Stomach smooth muscle (tissue), 2 donors: ENCODE data around the gene TMEM248.
A peak's percentile ranks its signal among the peaks of the same experiment; 100 is the strongest.
"Not testable (repeated sequence)": the region's sequence is repeated elsewhere in the genome, so short reads cannot be mapped to it uniquely, and the experiment has no call there.

ENCODE experiments used
- H3K27ac ChIP-seq: one replicate; pipeline ENCODE4 v1.7.0; 2013; ENCODE audit warnings: mild to moderate bottlenecking, low read length, inconsistent platforms
- H3K27me3 ChIP-seq, 2 donors: one replicate each; pipeline ENCODE4 v1.7.0; 2013; ENCODE audit warnings: low read length in 2 of 2; ENCODE audit not compliant: insufficient read depth in 2 of 2, control insufficient read depth in 1 of 2
- H3K36me3 ChIP-seq, 2 donors: one replicate each; pipeline ENCODE4 v1.7.0; 2013; ENCODE audit warnings: low read length in 2 of 2; ENCODE audit not compliant: control insufficient read depth in 2 of 2, insufficient read depth in 2 of 2
- H3K4me1 ChIP-seq: one replicate; pipeline ENCODE4 v1.7.0; 2013; ENCODE audit warnings: low read length; ENCODE audit not compliant: control insufficient read depth, insufficient read depth
- H3K4me3 ChIP-seq, 2 donors: one replicate each; pipeline ENCODE4 v1.7.0; 2013; ENCODE audit warnings: low read length in 2 of 2
- H3K9ac ChIP-seq, 2 donors: one replicate each; pipeline ENCODE4 v1.7.0; 2013; ENCODE audit warnings: low read length in 2 of 2, mild to moderate bottlenecking in 1 of 2
- H3K9me3 ChIP-seq, 2 donors: one replicate each; pipeline ENCODE4 v1.7.0; 2013; ENCODE audit warnings: low read length in 2 of 2; ENCODE audit not compliant: control insufficient read depth in 2 of 2
- donor health status: healthy.
- donor health status: Pancreatic carcinoma.

The TMEM248 gene, protein sequence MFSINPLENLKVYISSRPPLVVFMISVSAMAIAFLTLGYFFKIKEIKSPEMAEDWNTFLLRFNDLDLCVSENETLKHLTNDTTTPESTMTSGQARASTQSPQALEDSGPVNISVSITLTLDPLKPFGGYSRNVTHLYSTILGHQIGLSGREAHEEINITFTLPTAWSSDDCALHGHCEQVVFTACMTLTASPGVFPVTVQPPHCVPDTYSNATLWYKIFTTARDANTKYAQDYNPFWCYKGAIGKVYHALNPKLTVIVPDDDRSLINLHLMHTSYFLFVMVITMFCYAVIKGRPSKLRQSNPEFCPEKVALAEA

DNA sequence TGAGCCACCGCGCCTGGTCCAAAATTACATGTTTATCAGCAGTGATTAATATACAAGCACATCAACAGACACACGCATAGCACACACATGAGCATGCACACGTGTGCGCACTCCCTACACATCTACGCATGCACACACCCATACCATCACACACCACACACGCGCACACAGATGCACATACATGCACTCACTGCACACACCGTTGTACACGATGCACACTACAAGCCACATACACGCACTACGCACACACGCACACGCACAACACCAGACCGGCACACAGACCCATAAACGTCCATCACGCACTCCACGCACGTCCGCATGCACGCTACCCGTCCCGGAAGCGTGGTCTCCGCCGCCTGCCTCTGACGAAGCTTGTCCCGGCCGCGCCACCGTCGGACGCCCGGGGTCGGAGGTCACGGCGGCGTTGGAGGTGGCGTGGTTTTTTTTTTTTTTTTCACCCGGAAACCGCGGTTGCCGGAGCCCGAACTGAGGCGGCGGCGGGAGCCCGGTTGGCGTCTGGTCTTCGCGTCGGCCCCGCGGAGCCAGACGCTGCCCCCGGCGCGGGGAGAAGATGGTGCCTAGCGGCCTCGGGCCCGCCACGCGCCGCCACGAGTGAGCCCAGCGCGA, at the start of gene TMEM248:
TSS of gene TMEM248 (plus strand) at position 457 of the 627 bp plus-strand sequence. CDS start 20,641 bp downstream, outside the sequence.
- Histone ChIP-seq H3K36me3 (no peaks in the 10 kb centered on the region), H3K9ac (peak within 1 kb of the TSS; percentile 89 to 92), H3K27ac (peak within 1 kb of the TSS; percentile 60), H3K9me3 (no peaks in the 10 kb centered on the region), H3K4me3 (peak within 1 kb of the TSS; percentile 100), H3K27me3 (no peaks in the 10 kb centered on the region), H3K4me1 (peaks cover 29% of the 10 kb centered on the region)

- H3K27me3 ChIP-seq: no peaks in the 10 kb centered on the region
- no peaks in the 10 kb centered on the region for H3K4me1 ChIP-seq
- no peak overlapping the region for H3K9ac ChIP-seq
- H3K9me3 ChIP-seq: no peaks in the 10 kb centered on the region
- no peak overlapping the region for H3K4me3 ChIP-seq
- peaks cover 0 to 5% of the 10 kb centered on the region in 2 donors for H3K36me3 ChIP-seq
- no peak overlapping the region for H3K27ac ChIP-seq
Observed at GRCh38 chr7:66873476-66873875, 47.5 kb upstream of the TMEM248 start.

- Histone ChIP-seq H3K9me3 (no peaks in the 10 kb centered on the region), H3K27ac (no peak overlapping the region), H3K36me3 (peaks cover 0 to 3% of the 10 kb centered on the region in 2 donors), H3K27me3 (no peaks in the 10 kb centered on the region), H3K9ac (no peak overlapping the region), H3K4me1 (no peaks in the 10 kb centered on the region), H3K4me3 (no peak overlapping the region)
Observed at GRCh38 chr7:66877577-66878300, 43.3 kb upstream of the TMEM248 start.

GRCh38 chr7:66878301-66878685, 42.7 kb upstream of the TMEM248 start:
- not testable (repeated sequence) for H3K9me3 ChIP-seq, H3K4me3 ChIP-seq, H3K9ac ChIP-seq, H3K4me1 ChIP-seq, H3K36me3 ChIP-seq, H3K27me3 ChIP-seq, H3K27ac ChIP-seq

GRCh38 chr7:66880053-66880452, 41.0 kb upstream of the TMEM248 start:
- Histone ChIP-seq H3K27ac (no peak overlapping the region), H3K9me3 (no peaks in the 10 kb centered on the region), H3K36me3 (peaks cover 2 to 3% of the 10 kb centered on the region in 2 donors), H3K9ac (no peak overlapping the region), H3K4me1 (no peaks in the 10 kb centered on the region), H3K27me3 (no peaks in the 10 kb centered on the region), H3K4me3 (no peak overlapping the region)

- H3K9ac ChIP-seq, H3K27me3 ChIP-seq, H3K36me3 ChIP-seq, H3K4me3 ChIP-seq, H3K4me1 ChIP-seq, H3K27ac ChIP-seq, H3K9me3 ChIP-seq: not testable (repeated sequence)
Observed at GRCh38 chr7:66880577-66880976, 40.4 kb upstream of the TMEM248 start.

DNA sequence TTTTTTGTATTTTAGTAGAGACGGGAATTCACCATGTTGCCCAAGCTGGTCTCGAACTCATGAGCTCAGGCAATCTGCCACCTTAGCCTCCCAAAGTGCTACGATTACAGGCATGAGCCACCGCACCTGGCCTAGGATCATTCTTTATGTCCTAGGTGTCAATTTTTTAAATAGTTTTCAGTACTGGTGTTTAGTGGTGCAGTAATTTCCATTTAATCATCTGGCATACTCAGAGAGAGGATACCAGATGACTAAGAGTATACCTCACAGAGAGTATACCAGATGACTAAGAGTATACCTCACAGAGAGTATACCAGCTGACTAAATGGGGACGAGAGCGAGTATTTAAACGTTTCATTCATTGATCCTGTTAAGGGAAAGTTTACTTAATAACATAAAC, 37.3 kb upstream of the TMEM248 start:
- H3K4me3 ChIP-seq: no peak overlapping the region
- no peaks in the 10 kb centered on the region for H3K27me3 ChIP-seq
- H3K9ac ChIP-seq: no peak overlapping the region
- no peaks in the 10 kb centered on the region for H3K4me1 ChIP-seq
- H3K27ac ChIP-seq: no peak overlapping the region
- H3K36me3 ChIP-seq: peaks cover 3 to 5% of the 10 kb centered on the region in 2 donors
- no peaks in the 10 kb centered on the region for H3K9me3 ChIP-seq

- H3K9me3 ChIP-seq, H3K27ac ChIP-seq, H3K4me1 ChIP-seq, H3K36me3 ChIP-seq, H3K9ac ChIP-seq, H3K27me3 ChIP-seq, H3K4me3 ChIP-seq: not testable (repeated sequence)
Observed at GRCh38 chr7:66884556-66884955, 36.5 kb upstream of the TMEM248 start.

DNA sequence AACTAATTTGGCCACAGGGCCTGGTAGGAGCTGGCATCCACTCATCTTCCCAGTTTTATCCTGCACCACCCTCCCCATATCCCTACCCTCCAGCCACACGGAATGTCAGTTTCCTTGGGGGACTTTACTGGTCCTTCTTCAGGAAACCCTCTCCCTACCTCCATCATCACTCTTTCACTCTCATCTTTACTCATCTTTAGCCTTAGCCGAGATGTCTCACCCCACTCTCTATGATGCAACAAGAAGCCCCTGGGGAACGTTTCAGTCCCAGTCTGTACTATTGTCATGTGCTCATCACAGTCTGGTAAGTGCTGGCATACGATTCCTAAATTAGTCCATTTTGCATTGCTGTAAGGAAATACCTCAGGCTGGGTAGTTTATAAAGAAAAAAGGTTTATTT, 34.9 kb upstream of the TMEM248 start:
- Histone ChIP-seq H3K27me3 (no peaks in the 10 kb centered on the region), H3K4me3 (no peak overlapping the region), H3K36me3 (peaks cover 0 to 5% of the 10 kb centered on the region in 2 donors), H3K9ac (no peak overlapping the region), H3K9me3 (no peaks in the 10 kb centered on the region), H3K27ac (no peak overlapping the region), H3K4me1 (no peaks in the 10 kb centered on the region)

DNA sequence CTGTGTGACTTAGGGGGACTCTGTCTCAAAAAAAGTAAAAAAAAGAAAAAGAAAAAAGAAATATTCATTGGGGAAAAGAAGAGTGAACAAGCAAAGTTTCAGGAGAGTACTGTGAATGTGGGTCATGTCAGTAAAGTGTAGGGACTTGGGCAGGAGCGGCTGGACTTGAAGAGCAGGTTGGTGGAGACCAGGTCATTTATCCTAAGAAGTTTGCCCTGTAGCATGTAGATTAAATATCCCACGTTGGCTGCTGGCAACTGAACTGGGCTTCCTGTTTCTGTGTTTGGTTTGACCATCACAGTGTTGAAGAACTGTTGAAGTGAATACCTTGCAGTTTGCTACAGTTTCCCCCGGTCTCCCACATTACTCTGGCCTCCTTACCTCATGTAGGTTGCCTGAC, 32.8 kb upstream of the TMEM248 start:
- H3K4me1 ChIP-seq, H3K27ac ChIP-seq, H3K4me3 ChIP-seq, H3K36me3 ChIP-seq, H3K27me3 ChIP-seq, H3K9ac ChIP-seq, H3K9me3 ChIP-seq: not testable (repeated sequence)
